ENCODE measurements around the gene MRPS22.
"Not testable (repeated sequence)": the region's sequence is repeated elsewhere in the genome, so short reads cannot be mapped to it uniquely, and the experiment has no call there.

The MRPS22 gene

GRCh38 chr3:139396707-139397106 lies 52.9 kb downstream of the MRPS22 start:
- DNase-seq (ENCODE audit: low spot score) = no peak

GRCh38 chr3:139401155-139401554 lies 57.3 kb downstream of the MRPS22 start:
- DNase-seq (ENCODE audit: low spot score) = not testable (repeated sequence)

All from putamen (tissue), 1 donor.